Measurements from ENCODE around the gene ATP8B3. TPM values are rescaled to one million over a fixed set of nuclear protein-coding genes. Genes with fewer than 3 reads are reported as not detected.

The ATP8B3 gene
- total and polyA plus RNA-seq, 8 donors = 0.15 to 1.4 (median 0.80) TPM; not detected in 4

GRCh38 chr19:1859331-1859781 lies 47.3 kb upstream of the ATP8B3 start:
- intact Hi-C loops (cut with DNase I; ENCODE audit: low total_unique reads) = no loop called here
- TF ChIP-seq EP300 (IDR thresholded peaks at IDR 0.05) (no peak), POLR2A (IDR thresholded peaks at IDR 0.05) (no peak), CTCF (IDR thresholded peaks at IDR 0.05) (no peak), POLR2AphosphoS5 (IDR thresholded peaks at IDR 0.05) (no peak)
- H3K9me3 ChIP-seq = no peaks in the 10 kb centered on the region
- H3K27ac ChIP-seq = peak overlapping the region in 4 of 5 donors; percentile 35 to 93 (median 86)
- DNase-seq = peak in 1 of 2 donors; percentile 57
- H3K4me1 ChIP-seq = peaks cover 80 to 85% (median 82%) of the 10 kb centered on the region in 4 donors
- peaks cover 0 to 9% (median 0%) of the 10 kb centered on the region in 3 donors for H3K27me3 ChIP-seq
- H3K4me3 ChIP-seq = peak overlapping the region in 2 of 4 donors; percentile 17 to 66
- WGBS, 5 donors = 49 to 65% (median 60%) methylated on average over 18 of the region's 18 CpGs
- H3K36me3 ChIP-seq = peaks cover 0 to 1% (median under 1%) of the 10 kb centered on the region in 4 donors

GRCh38 chr19:1858412-1859081 lies 46.5 kb upstream of the ATP8B3 start:
- peaks cover 0 to 8% (median 2%) of the 10 kb centered on the region in 4 donors for H3K36me3 ChIP-seq
- peaks cover 0 to 9% (median 0%) of the 10 kb centered on the region in 3 donors for H3K27me3 ChIP-seq
- 49 to 67% (median 54%) methylated on average over 6 to 10 of the region's 10 CpGs for WGBS, 5 donors
- H3K4me1 ChIP-seq = peaks cover 88 to 91% (median 90%) of the 10 kb centered on the region in 4 donors
- TF ChIP-seq CTCF (IDR thresholded peaks at IDR 0.05) = no peak
- TF ChIP-seq EP300 (IDR thresholded peaks at IDR 0.05) = no peak
- TF ChIP-seq POLR2AphosphoS5 (IDR thresholded peaks at IDR 0.05) = no peak
- TF ChIP-seq POLR2A (IDR thresholded peaks at IDR 0.05) = no peak
- H3K4me3 ChIP-seq = no peak overlapping the region
- intact Hi-C loops (cut with DNase I; ENCODE audit: low total_unique reads) = no loop called here
- H3K27ac ChIP-seq = peak overlapping the region in 4 of 5 donors; percentile 85 to 94 (median 90)
- no peaks in the 10 kb centered on the region for H3K9me3 ChIP-seq
- DNase-seq = no peak

GRCh38 chr19:1857648-1858326 lies 45.7 kb upstream of the ATP8B3 start:
- peak overlapping the region; percentile 85 to 94 (median 88) for H3K27ac ChIP-seq
- H3K27me3 ChIP-seq = peaks cover 0 to 9% (median 0%) of the 10 kb centered on the region in 3 donors
- intact Hi-C loops (cut with DNase I; ENCODE audit: low total_unique reads) = no loop called here
- peak overlapping the region; percentile 44 to 55 (median 48) for H3K4me3 ChIP-seq
- peaks cover 94 to 98% (median 97%) of the 10 kb centered on the region in 4 donors for H3K4me1 ChIP-seq
- DNase-seq = peak in 1 of 2 donors; percentile 51
- 22 to 41% (median 36%) methylated on average over 15 to 16 of the region's 16 CpGs for WGBS, 5 donors
- no peaks in the 10 kb centered on the region for H3K9me3 ChIP-seq
- peaks cover 0 to 8% (median 2%) of the 10 kb centered on the region in 4 donors for H3K36me3 ChIP-seq
- no peak for TF ChIP-seq EP300 (IDR thresholded peaks at IDR 0.05)
- no peak for TF ChIP-seq POLR2AphosphoS5 (IDR thresholded peaks at IDR 0.05)
- TF ChIP-seq CTCF (IDR thresholded peaks at IDR 0.05) = no peak
- TF ChIP-seq POLR2A (IDR thresholded peaks at IDR 0.05) = no peak
